ENCODE measurements around the gene FAM222B.

Gene FAM222B

DNA sequence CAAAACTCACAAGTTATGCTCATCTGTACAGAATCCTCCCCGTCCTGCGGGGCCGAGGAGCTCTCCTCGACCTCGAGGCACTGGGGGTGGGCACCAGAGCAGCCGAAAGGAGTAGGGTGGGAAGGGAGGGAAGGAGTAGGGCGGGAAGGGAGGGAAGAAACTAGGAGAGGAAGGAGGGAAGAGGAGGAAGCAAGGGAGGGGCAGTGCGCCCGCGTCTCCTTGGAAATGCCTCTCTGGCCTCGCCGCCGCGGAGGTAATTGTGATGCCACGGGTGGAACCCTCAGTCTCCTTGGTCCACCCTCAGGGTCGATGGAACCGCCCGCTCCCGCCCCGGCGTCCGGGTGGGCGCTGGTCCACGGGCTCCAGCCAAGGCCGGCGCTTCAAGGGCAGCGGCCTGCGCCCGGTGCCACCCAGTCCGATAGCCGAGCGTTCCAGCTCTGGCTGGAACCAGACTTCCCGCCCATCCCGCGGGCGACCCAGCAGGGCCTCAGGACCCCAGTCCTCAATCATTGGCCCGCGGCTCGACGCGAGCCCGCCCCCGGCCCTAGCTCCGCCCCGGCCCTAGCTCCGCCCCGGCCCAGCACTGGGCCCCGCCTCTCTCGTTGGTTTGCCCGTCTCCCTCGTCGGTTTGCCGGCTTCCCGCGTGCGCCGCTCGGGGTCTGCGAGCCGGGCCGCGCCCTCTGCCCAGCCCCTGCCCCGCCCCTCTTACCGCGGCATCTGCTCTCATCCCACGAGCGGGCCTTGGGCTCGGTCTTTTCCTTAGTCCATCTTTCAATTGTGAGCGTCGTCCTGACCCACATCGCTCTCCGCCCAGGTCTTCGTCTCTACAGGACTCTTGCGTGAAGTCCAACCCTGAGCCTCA is 131.5 kb downstream of the FAM222B start:
- Histone ChIP-seq H3K4me1 (ENCODE audit: control insufficient read depth, insufficient read depth, low read length, unreplicated experiment) (peaks cover 20% of the 10 kb centered on the region), H3K36me3 (ENCODE audit: insufficient read depth, low read length) (peaks cover 19% of the 10 kb centered on the region), H3K27me3 (ENCODE audit: insufficient read depth, low read length) (no peaks in the 10 kb centered on the region), H3K79me2 (ENCODE audit: control insufficient read depth, insufficient read depth, low read length, unreplicated experiment) (peaks cover 18% of the 10 kb centered on the region), H2AFZ (ENCODE audit: low read length, unreplicated experiment) (peak overlapping the region; percentile 37), H3K27ac (ENCODE audit: low read depth, low read length) (peak overlapping the region; percentile 92), H3K4me3 (ENCODE audit: low read depth, low read length) (peak overlapping the region; percentile 85)

DNA sequence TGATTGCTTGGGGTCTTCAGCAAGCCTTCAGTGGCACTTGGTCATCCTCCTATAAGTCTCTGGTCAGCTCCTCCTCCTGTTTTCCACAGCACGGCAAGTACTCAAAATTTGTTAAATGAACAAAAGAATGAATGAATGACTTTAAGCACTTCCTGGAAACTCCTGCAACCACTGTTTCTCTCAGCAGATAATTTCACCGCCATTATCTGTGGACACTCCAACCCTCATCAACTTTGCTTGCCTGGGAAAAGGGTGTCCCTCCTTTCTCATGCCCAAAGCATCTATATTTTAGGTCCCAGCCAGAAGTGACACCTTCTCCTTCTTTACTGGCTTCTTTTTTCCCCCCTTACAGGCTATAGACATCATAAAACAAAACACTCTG is 135.3 kb downstream of the FAM222B start:
- Histone ChIP-seq H3K27ac (ENCODE audit: low read depth, low read length) (no peak overlapping the region), H3K4me1 (ENCODE audit: control insufficient read depth, insufficient read depth, low read length, unreplicated experiment) (peaks cover 9% of the 10 kb centered on the region)

DNA sequence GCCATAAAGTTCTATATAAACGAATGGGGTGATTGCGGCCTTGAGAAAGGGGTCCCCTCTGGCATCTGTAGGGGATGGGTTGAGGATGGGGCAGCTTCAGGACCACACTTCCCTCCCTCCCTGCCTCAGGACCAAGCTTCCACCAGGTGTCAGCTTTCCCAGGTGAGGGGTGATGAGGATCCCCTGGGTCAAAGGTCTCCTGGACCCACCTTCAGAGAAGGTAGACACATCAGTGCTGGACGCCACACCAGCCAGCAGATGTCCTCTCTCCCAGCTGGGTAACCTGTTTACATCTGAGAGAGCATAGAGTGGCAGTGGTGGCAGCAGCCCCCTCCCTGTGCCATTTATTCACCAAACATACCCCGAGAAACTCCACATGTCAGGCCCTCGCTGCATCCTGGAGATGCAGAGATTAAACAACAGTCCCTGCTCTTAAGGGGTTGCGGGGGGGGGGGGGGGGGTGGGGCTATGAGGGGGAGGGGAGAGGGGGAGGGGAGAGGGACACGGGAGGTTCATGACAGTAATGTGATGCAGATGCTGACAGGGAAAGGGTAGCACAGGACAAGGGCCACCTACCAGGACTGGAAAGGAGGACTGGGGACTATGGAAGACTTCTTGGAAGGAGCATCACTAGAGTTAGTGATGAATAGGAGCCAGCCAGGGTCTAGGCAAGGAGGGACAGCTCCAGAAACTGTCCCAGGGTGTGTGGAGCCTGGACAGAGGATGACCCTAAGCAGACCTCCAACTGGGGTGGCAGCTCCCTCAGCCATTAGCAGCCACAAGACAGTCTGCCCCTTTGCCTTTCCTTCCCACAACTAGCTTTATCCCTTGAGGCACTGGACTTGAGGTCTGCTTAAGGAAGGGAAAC is 135.9 kb downstream of the FAM222B start:
- Histone ChIP-seq H3K4me1 (ENCODE audit: control insufficient read depth, insufficient read depth, low read length, unreplicated experiment) (peaks cover 6% of the 10 kb centered on the region), H3K36me3 (ENCODE audit: insufficient read depth, low read length) (peaks cover 2% of the 10 kb centered on the region; the same call in 1 of the 2 replicates), H3K79me2 (ENCODE audit: control insufficient read depth, insufficient read depth, low read length, unreplicated experiment) (peaks cover 5% of the 10 kb centered on the region), H3K4me3 (ENCODE audit: low read depth, low read length) (no peak overlapping the region), H3K27me3 (ENCODE audit: insufficient read depth, low read length) (no peaks in the 10 kb centered on the region), H3K27ac (ENCODE audit: low read depth, low read length) (no peak overlapping the region), H2AFZ (ENCODE audit: low read length, unreplicated experiment) (no peak overlapping the region)

More for the DNA sequence above, 135.3 kb downstream of the FAM222B start:
- H2AFZ ChIP-seq (ENCODE audit: low read length, unreplicated experiment): no peak overlapping the region
- H3K27me3 ChIP-seq (ENCODE audit: insufficient read depth, low read length): no peaks in the 10 kb centered on the region
- H3K79me2 ChIP-seq (ENCODE audit: control insufficient read depth, insufficient read depth, low read length, unreplicated experiment): peaks cover 5% of the 10 kb centered on the region
- H3K36me3 ChIP-seq (ENCODE audit: insufficient read depth, low read length): peaks cover 1% of the 10 kb centered on the region; the same call in 1 of the 2 replicates
- no peak overlapping the region for H3K4me3 ChIP-seq (ENCODE audit: low read depth, low read length)
